GM18868 (cell line): ENCODE measurements around the gene ZEB2.

ENCODE experiments used
- ATAC-seq: cut with Tn5 transposase; IDR thresholded peaks from one replicate; pipeline ENCODE4 v1.9.1; 2021; ENCODE audit warnings: mild to moderate bottlenecking, moderate library complexity; ENCODE audit not compliant: unreplicated experiment

The ZEB2 gene

DNA sequence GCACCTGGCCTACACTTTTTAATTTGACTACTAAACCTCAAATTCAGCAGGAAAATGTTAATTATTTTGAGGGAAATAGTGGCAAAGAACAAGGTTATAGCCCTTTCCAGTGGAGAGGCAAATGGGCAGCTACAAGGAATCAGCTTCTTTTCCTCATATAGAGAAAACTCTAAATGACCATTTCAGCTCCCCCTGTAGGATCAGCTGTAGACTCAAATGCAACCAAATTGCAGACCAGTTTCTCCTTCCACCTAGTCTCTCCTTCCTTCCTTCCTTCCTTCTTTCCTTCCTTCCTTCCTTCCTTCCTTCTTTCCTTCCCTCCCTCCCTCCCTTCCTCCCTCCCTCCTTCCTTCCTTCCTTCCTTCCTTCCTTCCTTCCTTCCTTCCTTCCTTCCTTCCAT is 158.2 kb downstream of the ZEB2 start:
- no peak for ATAC-seq

- no peak for ATAC-seq
Observed at GRCh38 chr2:144359684-144360083, 160.2 kb downstream of the ZEB2 start.

DNA sequence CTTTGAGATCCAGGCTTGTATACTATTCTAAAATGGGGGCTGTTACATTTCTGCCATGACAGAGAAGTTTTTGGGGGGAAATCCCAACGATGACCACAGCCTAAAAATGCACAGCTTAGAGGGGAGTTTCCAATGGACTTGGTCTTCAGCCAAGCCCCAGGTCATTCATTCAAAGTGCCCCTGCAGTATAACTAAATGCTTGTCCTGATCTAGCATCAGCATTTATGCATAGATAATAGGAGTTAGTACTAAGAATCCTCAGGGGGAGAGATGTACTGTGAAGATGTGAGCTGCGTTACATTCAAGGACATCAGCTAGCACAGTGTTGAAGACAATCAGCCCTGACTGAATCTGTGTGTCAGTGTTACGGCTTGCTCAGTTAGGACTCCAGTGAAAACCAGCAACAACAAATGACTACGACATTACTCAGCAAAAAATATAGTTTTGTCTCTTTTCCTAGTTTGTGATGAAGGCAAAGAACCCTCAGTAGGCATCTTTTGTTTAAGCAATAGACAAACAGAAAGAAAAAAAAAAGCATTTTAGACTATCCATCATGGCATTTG is 160.9 kb downstream of the ZEB2 start:
- peak; percentile 63 for ATAC-seq

DNA sequence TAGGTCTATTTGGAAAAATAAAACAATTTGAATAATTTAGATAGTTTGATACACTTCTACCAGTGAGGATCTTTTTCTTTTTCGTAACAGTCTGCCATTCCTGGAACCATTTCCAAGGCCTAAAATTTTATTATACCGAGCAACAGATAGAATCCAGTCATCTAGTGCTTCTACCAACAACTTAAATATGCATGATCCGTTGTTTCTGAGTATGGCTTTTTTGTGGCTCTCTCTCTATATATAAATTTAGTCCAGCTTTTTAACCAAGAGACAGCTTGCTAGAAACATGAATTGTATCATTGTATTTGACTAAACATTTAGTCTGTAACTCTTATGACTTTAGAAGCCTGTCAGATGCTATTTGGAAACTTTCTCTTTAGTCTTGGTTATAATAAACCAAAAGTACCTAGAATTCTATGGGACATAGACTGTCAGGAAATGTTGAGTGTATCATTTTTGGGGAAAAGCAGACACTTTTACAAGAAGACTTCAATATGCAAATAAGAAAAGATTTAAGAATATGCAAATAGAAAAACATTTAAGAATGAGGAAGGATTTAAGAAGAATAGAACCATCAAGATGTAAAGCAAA is 161.4 kb downstream of the ZEB2 start:
- ATAC-seq: peak; percentile 10

- peak; percentile 83 for ATAC-seq
Observed at GRCh38 chr2:144357623-144358373, 162.1 kb downstream of the ZEB2 start.

DNA sequence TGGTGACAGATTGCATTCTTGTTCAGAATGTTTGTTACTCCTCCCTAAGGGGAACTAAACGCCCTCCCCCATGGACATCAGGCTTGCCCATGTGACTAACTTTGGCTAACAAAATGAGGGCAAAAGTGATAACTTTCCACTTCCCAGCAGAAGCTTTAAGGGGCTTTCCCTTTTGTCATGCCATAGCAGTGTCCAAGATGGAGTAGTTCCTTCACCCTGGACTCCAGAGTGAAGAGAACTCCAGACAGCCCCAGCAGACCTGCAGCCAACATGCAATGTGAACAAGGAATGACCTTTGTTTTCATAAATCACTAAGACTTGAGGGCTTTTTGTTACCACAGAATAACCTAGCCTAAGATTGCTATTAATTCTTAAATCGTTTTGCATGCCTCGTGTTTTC is 163.5 kb downstream of the ZEB2 start:
- ATAC-seq: no peak

DNA sequence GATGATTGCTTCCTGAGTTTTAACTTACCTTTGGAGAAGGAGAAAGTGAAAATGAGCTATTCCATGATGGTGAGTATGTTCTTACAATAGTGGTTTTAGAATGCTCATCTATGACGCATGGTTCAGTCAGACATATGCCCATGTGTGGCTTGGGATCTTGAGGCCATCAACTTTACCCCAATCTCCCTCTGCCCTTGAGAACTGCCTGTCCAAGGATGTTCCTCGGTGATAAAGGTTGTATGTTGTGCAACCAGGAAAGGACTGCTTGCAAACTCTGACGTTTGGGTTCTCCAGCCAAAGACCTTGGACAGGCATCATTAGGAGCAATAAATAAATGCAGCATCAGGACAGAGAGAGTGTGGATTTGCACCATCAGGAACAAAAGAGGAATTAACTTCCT is 165.0 kb downstream of the ZEB2 start:
- ATAC-seq: no peak

- ATAC-seq: no peak
Observed at GRCh38 chr2:144351687-144352086, 168.2 kb downstream of the ZEB2 start.

DNA sequence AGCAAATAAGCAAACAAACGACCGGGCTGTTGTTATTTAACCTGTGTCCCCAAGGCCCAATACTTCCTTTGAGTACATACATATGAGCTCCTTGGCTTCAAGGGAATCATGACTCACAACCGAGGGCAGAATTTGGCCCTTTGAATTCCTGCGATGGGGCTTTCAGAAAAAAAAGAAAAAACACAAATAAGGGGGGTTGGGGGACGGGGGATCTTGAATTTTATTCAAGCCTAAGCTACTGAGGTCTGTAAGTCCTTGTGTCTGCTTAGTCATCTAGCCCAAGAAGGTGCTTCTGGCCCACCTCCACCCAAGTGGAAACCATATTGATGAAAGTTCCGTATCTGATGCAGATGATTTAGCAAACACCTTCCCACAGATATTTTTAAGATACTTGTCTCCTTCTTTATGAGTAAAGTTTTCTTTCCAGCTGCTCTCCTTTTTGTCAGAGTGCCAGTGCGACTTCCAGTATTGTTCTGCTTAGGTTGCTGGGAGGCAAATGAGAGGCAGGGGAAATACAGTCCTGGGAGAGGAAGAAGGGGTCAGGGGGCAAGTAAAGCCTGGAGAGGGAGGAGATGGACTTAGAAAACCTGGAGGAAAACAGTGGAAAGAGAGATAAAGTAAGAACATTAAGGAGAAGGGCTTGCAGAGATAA is 169.6 kb downstream of the ZEB2 start:
- ATAC-seq: no peak

DNA sequence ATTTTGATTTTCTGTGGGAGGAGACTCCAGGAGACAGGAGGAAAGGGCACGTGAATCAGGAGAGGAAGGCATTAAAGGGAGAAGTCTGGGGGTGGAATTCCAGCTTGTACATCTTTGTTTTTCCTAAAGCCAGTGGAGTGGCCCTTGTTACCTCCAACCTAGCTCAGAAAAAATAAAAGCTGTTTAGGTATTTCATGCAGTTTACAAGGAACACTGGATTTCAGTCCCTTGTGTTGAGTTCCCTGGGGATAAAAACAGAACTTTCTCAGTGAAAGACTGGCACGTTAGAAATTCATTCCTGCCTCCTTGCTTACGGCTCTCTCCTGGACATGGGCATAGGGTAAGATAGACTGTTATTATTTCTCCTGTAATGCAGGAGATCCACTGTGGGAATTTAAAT is 170.2 kb downstream of the ZEB2 start:
- no peak for ATAC-seq

- no peak for ATAC-seq
Observed at GRCh38 chr2:144348846-144349245, 171.1 kb downstream of the ZEB2 start.

DNA sequence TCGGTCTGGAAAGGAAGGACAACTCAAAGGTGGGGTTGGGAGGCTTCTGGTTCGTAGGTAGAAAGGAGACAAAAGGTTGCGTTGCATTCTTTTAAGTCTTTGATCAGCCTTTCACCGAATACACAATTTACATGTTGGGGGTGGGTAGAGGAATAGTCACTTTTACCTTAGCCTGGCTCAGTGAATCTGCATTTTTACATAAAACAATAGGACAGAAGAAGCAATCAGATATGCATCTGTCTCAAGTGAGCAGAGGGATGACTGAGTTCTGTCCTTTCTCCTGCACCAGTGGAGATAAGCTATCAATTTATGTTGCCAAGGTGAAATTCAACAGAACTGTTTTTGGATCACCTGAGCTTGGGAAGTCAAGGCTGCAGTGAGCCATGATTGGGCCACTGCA is 173.7 kb downstream of the ZEB2 start:
- no peak for ATAC-seq

DNA sequence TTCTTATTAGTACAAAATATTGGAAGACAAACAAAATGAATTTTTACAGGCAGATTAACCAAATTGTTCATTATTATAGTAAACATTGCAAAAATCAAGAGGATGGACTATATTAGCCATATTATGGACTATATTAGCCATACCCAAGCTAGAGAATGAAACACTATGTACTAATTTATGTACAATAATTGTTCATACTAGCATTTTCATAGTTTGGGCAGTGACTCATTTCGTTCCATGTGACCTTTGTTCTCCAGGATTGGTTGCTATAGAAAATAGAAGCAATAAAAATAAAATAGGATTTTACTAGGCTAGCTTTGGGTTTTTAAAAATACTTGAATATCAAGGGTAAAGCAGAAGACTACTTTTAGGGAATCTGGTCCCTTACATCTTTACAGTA is 176.8 kb downstream of the ZEB2 start:
- ATAC-seq: peak; percentile 70

DNA sequence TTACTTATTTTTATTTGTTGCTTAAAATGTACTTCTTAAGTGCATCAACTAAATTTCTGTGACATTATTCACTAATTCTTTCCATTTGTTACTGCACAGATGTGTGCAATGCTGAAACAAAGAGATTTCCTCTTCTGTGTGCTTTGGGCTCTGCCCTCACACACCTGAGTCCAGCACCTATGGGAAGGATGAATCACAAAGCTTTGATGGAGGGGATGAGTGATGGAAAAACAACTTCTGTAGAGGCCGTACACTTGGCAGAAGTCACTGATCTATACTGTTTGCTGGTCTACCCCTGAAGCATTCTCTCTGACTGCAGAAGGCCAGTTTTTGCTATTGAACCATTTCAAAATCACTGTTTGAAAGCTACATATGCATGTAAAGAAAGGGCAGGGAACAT is 178.4 kb downstream of the ZEB2 start:
- no peak for ATAC-seq

DNA sequence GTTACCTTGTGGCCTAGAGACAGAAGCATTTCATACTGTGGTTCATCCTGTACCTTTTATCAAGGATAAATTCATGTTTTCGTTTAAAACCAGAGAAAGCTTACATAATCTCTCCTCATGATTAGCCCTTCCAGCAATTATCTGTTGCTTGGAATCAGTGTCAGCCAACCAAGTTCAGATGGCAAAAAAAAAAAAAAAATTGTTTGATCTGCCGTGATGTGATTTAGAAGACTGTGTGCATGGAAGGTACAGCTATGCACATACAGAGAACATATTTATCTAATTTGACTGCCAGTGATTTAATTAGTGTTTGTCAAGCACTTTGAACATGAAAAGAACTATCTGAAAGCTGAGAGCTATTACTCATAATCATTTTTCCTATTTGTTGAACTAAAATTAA is 180.9 kb downstream of the ZEB2 start:
- ATAC-seq: no peak

GRCh38 chr2:144334551-144334950 is 185.4 kb downstream of the ZEB2 start:
- ATAC-seq: no peak
